Endothelial cell of umbilical vein (primary cell): Measurements from ENCODE around the gene GIPC3. TPM values are rescaled to one million over a fixed set of nuclear protein-coding genes. Genes with fewer than 3 reads are reported as not detected.
A peak's percentile ranks its signal among the peaks of the same experiment; 100 is the strongest.

Experiments
- BruUV-seq: library from RNA; stranded (reverse); fragments of 400-500 nt; replicated peaks from 2 replicates; lab custom pipeline; 2021; lab: Mats Ljungman, UMichigan
- CTCF ChIA-PET: fragments of 300-600, 350-600 bp; sonication (Branson Sonifier 250); formaldehyde crosslinking; loops from one replicate; lab custom pipeline; 2021; ENCODE audit warnings: antibody characterized with exemption, inconsistent platforms; lab: Charles Lee
- POLR2A ChIA-PET: fragments of 300-600, 350-600 bp; sonication (Branson Sonifier 250); formaldehyde crosslinking; loops from one replicate; lab custom pipeline; 2021; ENCODE audit warnings: antibody characterized with exemption, inconsistent platforms; lab: Charles Lee
- DNase-seq: peaks from one replicate; pipeline ENCODE4 v3.0.0-alpha.2; 2011; ENCODE audit warnings: low read depth, low spot score
- FAIRE-seq: peaks from 2 replicates; lab custom pipeline; 2011; peaks lifted over from hg19 to GRCh38; lab: Jason Lieb, UNC
- H2AFZ ChIP-seq: 2 replicates; pipeline ENCODE4 v1.6.0; 2012; ENCODE audit warnings: low read depth, low read length, control low read depth, inconsistent platforms
- H3K27ac ChIP-seq: 2 replicates; pipeline ENCODE4 v1.5.1; 2011; ENCODE audit warnings: low read depth, mild to moderate bottlenecking, control low read depth, low read length, moderate library complexity; ENCODE audit not compliant: insufficient read depth
- H3K27me3 ChIP-seq, 2 experiments: 2 replicates each; pipeline versions ENCODE4 v1.6.0 to v1.6.1; 2011; ENCODE audit warnings: low read length in 2 of 2, mixed read lengths in 1 of 2; ENCODE audit not compliant: control insufficient read depth in 2 of 2, insufficient read depth in 2 of 2
- H3K36me3 ChIP-seq, 2 experiments: 2 replicates in 1 of 2; 3 replicates in 1 of 2; pipeline ENCODE4 v1.5.1; 2011; ENCODE audit warnings: low read length in 2 of 2, mild to moderate bottlenecking in 1 of 2, moderate library complexity in 1 of 2; ENCODE audit not compliant: control insufficient read depth in 2 of 2, insufficient read depth in 2 of 2; ENCODE audit errors: extremely low read depth in 1 of 2
- H3K4me1 ChIP-seq: 3 replicates; pipeline ENCODE4 v1.5.1; 2011; ENCODE audit warnings: mild to moderate bottlenecking, low read length; ENCODE audit not compliant: control insufficient read depth, insufficient read depth; ENCODE audit errors: extremely low read depth
- H3K4me2 ChIP-seq: 2 replicates; pipeline ENCODE4 v1.6.1; 2011; ENCODE audit warnings: low read length, control low read depth, mixed read lengths; ENCODE audit not compliant: insufficient read depth
- H3K4me3 ChIP-seq, 3 experiments: fragments of 200-600 bp in 1 of 3; sonication (generic), shearing (Covaris generic) in 1 of 3; replicated peaks in 1 of 3; 2 replicates each; pipeline ENCODE4 v1.5.1; 2011 to 2016; ENCODE audit warnings: control low read depth in 3 of 3, low read length in 3 of 3, mild to moderate bottlenecking in 2 of 3, inconsistent platforms in 1 of 3, low read depth in 1 of 3, moderate library complexity in 1 of 3; ENCODE audit not compliant: insufficient read depth in 1 of 3
- H3K79me2 ChIP-seq: 2 replicates; pipeline ENCODE4 v1.6.0; 2012; ENCODE audit warnings: low read length, inconsistent platforms; ENCODE audit not compliant: control insufficient read depth, insufficient read depth
- H3K9ac ChIP-seq: replicated peaks from 2 replicates; pipeline ENCODE3; 2011; ENCODE audit warnings: low read length, control low read depth; ENCODE audit not compliant: insufficient read depth; ENCODE audit errors: extremely low read depth
- H3K9me1 ChIP-seq: replicated peaks from 3 replicates; pipeline ENCODE4 v1.6.0; 2011; ENCODE audit warnings: mild to moderate bottlenecking, low read length; ENCODE audit not compliant: control insufficient read depth, insufficient read depth; ENCODE audit errors: extremely low read depth
- H3K9me3 ChIP-seq: replicated peaks from 2 replicates; pipeline ENCODE4 v1.5.1; 2012; ENCODE audit warnings: low read length, inconsistent platforms; ENCODE audit not compliant: control insufficient read depth, insufficient read depth
- H4K20me1 ChIP-seq: replicated peaks from 2 replicates; pipeline ENCODE3; 2011; ENCODE audit warnings: mild to moderate bottlenecking, low read length; ENCODE audit not compliant: control insufficient read depth, insufficient read depth; ENCODE audit errors: extremely low read depth
- CTCF ChIP-seq, 2 donors: IDR thresholded peaks; 1 replicate in 1 of 2; 2 replicates in 1 of 2; pipeline ENCODE4 v1.5.1; 2011; ENCODE audit warnings: low read length in 2 of 2, mild to moderate bottlenecking in 2 of 2, moderate library complexity in 2 of 2, control low read depth in 1 of 2, inconsistent platforms in 1 of 2, low read depth in 1 of 2; ENCODE audit not compliant: insufficient read depth in 1 of 2; ENCODE audit errors: extremely low read depth in 1 of 2
- EZH2 ChIP-seq: IDR thresholded peaks from 2 replicates; pipeline ENCODE4 v1.6.1; 2012; ENCODE audit warnings: borderline replicate concordance, low read depth, mild to moderate bottlenecking, moderate library complexity, low read length, inconsistent platforms; ENCODE audit not compliant: severe bottlenecking
- FOS ChIP-seq: IDR thresholded peaks from 2 replicates; pipeline ENCODE4 v1.6.1; 2011; ENCODE audit warnings: mild to moderate bottlenecking, low read length, moderate library complexity, borderline replicate concordance; ENCODE audit not compliant: insufficient read depth
- GATA2 ChIP-seq: IDR thresholded peaks from 2 replicates; pipeline ENCODE4 v1.7.0; 2011; ENCODE audit warnings: low read depth, mild to moderate bottlenecking, moderate library complexity, mixed read lengths, low read length; ENCODE audit not compliant: insufficient read length, insufficient read depth
- JUN ChIP-seq: IDR thresholded peaks from 2 replicates; pipeline ENCODE4 v1.6.1; 2011; ENCODE audit warnings: borderline replicate concordance, low read depth; ENCODE audit not compliant: insufficient read length, insufficient read depth
- MYC ChIP-seq: IDR thresholded peaks from one replicate; pipeline ENCODE4 v1.6.1; 2011; ENCODE audit warnings: mild to moderate bottlenecking, low read depth, low read length
- POLR2A ChIP-seq: IDR thresholded peaks from 2 replicates; pipeline ENCODE4 v1.6.1; 2012; ENCODE audit warnings: low read depth, mild to moderate bottlenecking, control low read depth, low read length
- POLR2AphosphoS5 ChIP-seq: IDR thresholded peaks from 2 replicates; pipeline ENCODE4 v1.6.1; 2012; ENCODE audit warnings: low read depth, mild to moderate bottlenecking, control low read depth, low read length, moderate library complexity; ENCODE audit not compliant: insufficient read depth
- dilution Hi-C: fragments of 300-500 bp; cut with MboI; formaldehyde crosslinking; loops from one replicate; pipeline ENCODE4 v1.15.0; 2019; ENCODE audit warnings: low sequenced_read_pairs; ENCODE audit not compliant: extremely low pct_ligation_motif_present
- intact Hi-C: fragments of 100-400 bp; cut with micrococcal nuclease; formaldehyde crosslinking; loops from one replicate; pipeline ENCODE4 v1.10.0; 2022
- polyA plus RNA-seq, 4 experiments: library from polyadenylated mRNA; depleted of rRNA in 3 of 4; stranded (reverse) in 3 of 4; unstranded in 1 of 4; fragments of >200 nt; gene quantifications; 2 replicates each; pipeline versions ENCODE4 v1.2.1 to v1.2.3, GENCODE V29; 2011 to 2012; ENCODE audit warnings: missing spikeins in 1 of 4
- total RNA-seq: library from RNA; stranded (reverse); gene quantifications from 2 replicates; pipeline ENCODE4 v1.2.3, GENCODE V29; 2021
- TF ChIP-seq, protein P1 (sequence below): IDR thresholded peaks from 2 replicates; pipeline ENCODE4 v1.6.1; 2011; ENCODE audit not compliant: insufficient read depth, insufficient read length

Gene GIPC3
- total and polyA plus RNA-seq, 2 donors (not counting 3 experiments of a cell fraction or from before 2014, with no cell fraction given): 2.2 to 6.6 TPM

- Histone ChIP-seq H3K4me3 (no peak overlapping the region), H3K9ac (no peak overlapping the region), H3K9me1 (no peaks in the 10 kb centered on the region), H3K4me1 (peaks cover 23% of the 10 kb centered on the region), H2AFZ (no peak overlapping the region), H3K9me3 (no peaks in the 10 kb centered on the region), H3K79me2 (no peaks in the 10 kb centered on the region), H3K4me2 (no peak overlapping the region), H3K27me3 (no peaks in the 10 kb centered on the region), H4K20me1 (no peaks in the 10 kb centered on the region), H3K27ac (no peak overlapping the region), H3K36me3 (no peaks in the 10 kb centered on the region)
- TF ChIP-seq, protein P1, sequence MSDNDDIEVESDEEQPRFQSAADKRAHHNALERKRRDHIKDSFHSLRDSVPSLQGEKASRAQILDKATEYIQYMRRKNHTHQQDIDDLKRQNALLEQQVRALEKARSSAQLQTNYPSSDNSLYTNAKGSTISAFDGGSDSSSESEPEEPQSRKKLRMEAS: no peak
- TF ChIP-seq GATA2: no peak
- no peak for TF ChIP-seq CTCF (IDR thresholded peaks at IDR 0.05; ENCODE audit: extremely low read depth in 1 of 2, insufficient read depth in 1 of 2, low read depth in 1 of 2, low read length in 2 of 2)
- no peak for TF ChIP-seq FOS
- no peak for TF ChIP-seq EZH2
- no peak for TF ChIP-seq POLR2AphosphoS5
- no peak for TF ChIP-seq POLR2A
- no peak for TF ChIP-seq MYC
- TF ChIP-seq JUN: no peak
- dilution Hi-C loops (no loop called here), intact Hi-C loops (loop anchor here (5.0 kb wide), 1 partner anchor 33 kb away; the partner anchor contains the start of gene HMG20B)
- DNase-seq: no peak
- POLR2A ChIA-PET: no interaction called here
- TSS peak; percentile 22 for BruUV-seq
- FAIRE-seq: no peak
- CTCF ChIA-PET: no interaction called here
These were observed 19.7 kb downstream of the GIPC3 start for GRCh38 chr19:3604987-3605343.
